GM10248 (cell line): ENCODE data around the gene ZBTB7C.

ENCODE experiments used
- CTCF ChIA-PET: fragments of 300-600 bp; sonication (Branson Sonifier 250); formaldehyde crosslinking; extraction: SDS; loops from one replicate; lab custom pipeline; 2021; ENCODE audit warnings: antibody characterized with exemption; lab: Yijun Ruan, JAX
- POLR2A ChIA-PET: fragments of 350-650 bp; sonication (Branson Sonifier 250); formaldehyde crosslinking; extraction: SDS; loops from one replicate; lab custom pipeline; 2020; ENCODE audit warnings: antibody characterized with exemption; lab: Yijun Ruan, JAX
- DNase-seq: peaks from one replicate; pipeline ENCODE4 v3.0.0; 2012; ENCODE audit errors: extremely low spot score
- CTCF ChIP-seq: IDR thresholded peaks from 2 replicates; pipeline ENCODE4 v1.5.1; 2012; ENCODE audit warnings: mild to moderate bottlenecking, low read depth; ENCODE audit errors: extremely low read depth, missing control alignments, control extremely low read depth

Gene ZBTB7C

GRCh38 chr18:48017635-48018034 is 391.5 kb downstream of the ZBTB7C start:
- ChIA-PET POLR2A (interaction anchor here (0.8 kb wide), 1 partner anchor 424 kb away, joined by 6 read pairs; no protein-coding TSS in a partner anchor), CTCF (interaction anchor here (1.1 to 2.2 kb wide), 3 partner anchors 10 to 245 kb away, joined by 3 to 6 read pairs (median 5); no protein-coding TSS in a partner anchor)
- TF ChIP-seq CTCF = no peak
- DNase-seq = no peak

GRCh38 chr18:48013162-48013561 is 396.0 kb downstream of the ZBTB7C start:
- ChIA-PET CTCF (interaction anchor here (1.4 to 1.5 kb wide), 2 partner anchors 22 to 241 kb away, joined by 3 read pairs; no protein-coding TSS in a partner anchor), POLR2A (no interaction called here)
- TF ChIP-seq CTCF = no peak
- DNase-seq = no peak

- no peak for TF ChIP-seq CTCF
- no peak for DNase-seq
- POLR2A ChIA-PET = no interaction called here
- CTCF ChIA-PET = interaction anchor here (1.0 to 1.5 kb wide), 4 partner anchors 19 to 240 kb away, joined by 3 read pairs; no protein-coding TSS in a partner anchor
Observed at GRCh38 chr18:48011926-48012465, 397.2 kb downstream of the ZBTB7C start.

GRCh38 chr18:48010264-48010663 is 398.9 kb downstream of the ZBTB7C start:
- ChIA-PET POLR2A (no interaction called here), CTCF (interaction anchor here (1.1 kb wide), 1 partner anchor 235 kb away, joined by 4 read pairs; no protein-coding TSS in a partner anchor)
- no peak for DNase-seq
- TF ChIP-seq CTCF = no peak

- CTCF ChIA-PET = interaction anchor here (1.0 to 1.1 kb wide), 2 partner anchors 13 to 234 kb away, joined by 4 to 6 read pairs; no protein-coding TSS in a partner anchor
- no peak for DNase-seq
- POLR2A ChIA-PET = no interaction called here
- no peak for TF ChIP-seq CTCF
Observed at GRCh38 chr18:48009116-48009745, 400.0 kb downstream of the ZBTB7C start.

- POLR2A ChIA-PET = no interaction called here
- peak; percentile 35 for TF ChIP-seq CTCF
- CTCF ChIA-PET = interaction anchor here (0.9 to 1.5 kb wide), 4 partner anchors 10 to 37 kb away, joined by 3 to 8 read pairs (median 4); no protein-coding TSS in a partner anchor
- DNase-seq = peak; percentile 84
Observed at GRCh38 chr18:48007955-48008701, 401.1 kb downstream of the ZBTB7C start.
